GM10266 (cell line): ENCODE data around the gene CNST.

Experiments used
- DNase-seq: peaks from one replicate; pipeline ENCODE4 v3.0.0; 2012; ENCODE audit errors: extremely low spot score
- TF ChIP-seq, protein P1 (sequence below): IDR thresholded peaks from 2 replicates; pipeline ENCODE4 v1.5.1; 2012; ENCODE audit warnings: mild to moderate bottlenecking, low read depth; ENCODE audit not compliant: control insufficient read depth, insufficient read depth; ENCODE audit errors: missing control alignments

The CNST gene, protein sequence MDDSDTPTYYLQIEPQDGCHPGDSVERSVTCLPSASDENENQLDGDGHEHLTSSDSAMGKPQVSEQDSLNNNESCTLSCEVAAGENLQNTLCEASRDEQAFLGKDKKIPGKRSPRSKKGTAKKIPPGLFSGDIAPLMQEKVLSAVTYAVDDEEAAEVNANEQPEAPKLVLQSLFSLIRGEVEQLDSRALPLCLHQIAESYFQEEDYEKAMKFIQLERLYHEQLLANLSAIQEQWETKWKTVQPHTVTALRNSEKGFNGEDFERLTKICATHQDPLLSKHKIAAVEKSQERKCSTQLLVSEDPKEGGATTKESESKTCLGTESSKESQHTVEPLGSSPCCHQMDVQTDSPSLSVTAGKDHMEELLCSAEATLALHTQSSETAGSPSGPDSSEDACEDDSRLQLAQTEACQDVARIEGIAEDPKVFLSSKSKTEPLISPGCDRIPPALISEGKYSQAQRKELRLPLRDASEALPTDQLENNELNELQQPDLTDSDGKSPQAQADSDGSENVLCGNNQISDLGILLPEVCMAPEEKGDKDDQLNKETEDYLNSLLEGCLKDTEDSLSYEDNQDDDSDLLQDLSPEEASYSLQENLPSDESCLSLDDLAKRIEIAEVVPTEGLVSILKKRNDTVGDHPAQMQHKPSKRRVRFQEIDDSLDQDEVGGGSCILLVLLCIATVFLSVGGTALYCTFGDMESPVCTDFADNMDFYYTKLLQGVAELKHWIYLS

GRCh38 chr1:246566128-246566812 lies at the start of gene CNST, which contains the start of gene TFB2M:
TSS of gene CNST (plus strand) at chr1:246566456. CDS start at chr1:246591563, 25,107 bp downstream.
TSS of gene TFB2M (minus strand) at chr1:246566261. CDS start at chr1:246566138, 123 bp downstream.
- DNase-seq = peak; percentile 89
- TF ChIP-seq, protein P1, sequence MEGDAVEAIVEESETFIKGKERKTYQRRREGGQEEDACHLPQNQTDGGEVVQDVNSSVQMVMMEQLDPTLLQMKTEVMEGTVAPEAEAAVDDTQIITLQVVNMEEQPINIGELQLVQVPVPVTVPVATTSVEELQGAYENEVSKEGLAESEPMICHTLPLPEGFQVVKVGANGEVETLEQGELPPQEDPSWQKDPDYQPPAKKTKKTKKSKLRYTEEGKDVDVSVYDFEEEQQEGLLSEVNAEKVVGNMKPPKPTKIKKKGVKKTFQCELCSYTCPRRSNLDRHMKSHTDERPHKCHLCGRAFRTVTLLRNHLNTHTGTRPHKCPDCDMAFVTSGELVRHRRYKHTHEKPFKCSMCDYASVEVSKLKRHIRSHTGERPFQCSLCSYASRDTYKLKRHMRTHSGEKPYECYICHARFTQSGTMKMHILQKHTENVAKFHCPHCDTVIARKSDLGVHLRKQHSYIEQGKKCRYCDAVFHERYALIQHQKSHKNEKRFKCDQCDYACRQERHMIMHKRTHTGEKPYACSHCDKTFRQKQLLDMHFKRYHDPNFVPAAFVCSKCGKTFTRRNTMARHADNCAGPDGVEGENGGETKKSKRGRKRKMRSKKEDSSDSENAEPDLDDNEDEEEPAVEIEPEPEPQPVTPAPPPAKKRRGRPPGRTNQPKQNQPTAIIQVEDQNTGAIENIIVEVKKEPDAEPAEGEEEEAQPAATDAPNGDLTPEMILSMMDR = no peak

DNA sequence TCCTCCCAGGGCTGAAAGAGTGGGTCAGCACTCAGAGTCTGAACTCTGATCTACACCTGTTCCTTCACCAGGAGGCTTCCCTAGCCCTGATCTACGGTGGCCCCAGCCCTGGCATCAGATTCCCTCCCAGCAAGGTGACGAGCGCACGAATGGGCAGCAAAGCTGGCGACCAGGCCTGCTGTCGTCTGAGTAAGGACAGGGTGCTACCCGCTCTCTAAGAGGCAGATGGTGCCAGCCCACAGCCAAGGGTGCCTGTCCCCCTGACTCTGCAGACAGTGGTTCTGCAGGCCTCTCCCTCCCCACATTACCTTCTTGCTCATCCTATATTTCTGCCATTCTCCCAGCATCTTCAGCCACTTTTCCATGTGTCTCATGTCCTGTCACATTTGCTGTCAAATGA lies 48.9 kb upstream of the CNST start:
- DNase-seq = no peak
- TF ChIP-seq, protein P1 = no peak

DNA sequence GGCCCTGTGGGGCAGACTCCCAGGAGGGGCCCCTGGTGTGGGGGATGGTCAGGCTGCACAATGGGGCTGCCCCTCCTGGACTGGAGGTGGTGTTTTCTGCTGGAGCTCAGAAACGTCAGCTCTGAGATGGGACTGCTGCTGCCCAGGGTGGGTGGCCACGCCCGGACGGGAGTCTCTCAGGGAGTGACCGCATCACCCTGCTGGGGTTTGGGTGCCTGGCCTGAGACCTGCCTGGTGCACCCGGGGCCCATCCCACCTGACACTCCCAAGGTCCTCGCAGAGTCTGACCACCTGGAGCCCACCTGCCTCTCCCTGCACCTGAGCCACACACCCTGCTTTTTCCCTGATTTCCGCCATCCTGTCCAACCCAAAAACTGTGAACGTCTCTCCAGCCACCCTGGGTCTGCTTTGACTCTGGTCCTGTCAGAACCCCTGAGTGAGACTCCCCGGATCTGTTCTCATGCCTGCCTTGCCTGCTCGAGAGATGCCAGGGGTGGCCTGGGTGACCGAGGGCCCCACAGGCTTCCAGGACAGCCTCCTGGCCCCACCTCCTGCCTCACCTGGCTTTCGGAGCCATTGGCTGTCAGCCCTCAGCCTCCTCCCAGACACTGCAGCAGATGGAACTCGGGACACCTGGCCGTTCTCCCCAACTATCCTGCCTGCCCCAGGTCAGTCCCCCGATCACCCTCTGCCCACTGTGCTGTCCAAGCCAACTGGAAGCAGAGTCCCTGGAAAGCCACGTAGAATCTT lies 47.6 kb upstream of the CNST start:
- DNase-seq = no peak
- TF ChIP-seq, protein P1 = no peak

DNA sequence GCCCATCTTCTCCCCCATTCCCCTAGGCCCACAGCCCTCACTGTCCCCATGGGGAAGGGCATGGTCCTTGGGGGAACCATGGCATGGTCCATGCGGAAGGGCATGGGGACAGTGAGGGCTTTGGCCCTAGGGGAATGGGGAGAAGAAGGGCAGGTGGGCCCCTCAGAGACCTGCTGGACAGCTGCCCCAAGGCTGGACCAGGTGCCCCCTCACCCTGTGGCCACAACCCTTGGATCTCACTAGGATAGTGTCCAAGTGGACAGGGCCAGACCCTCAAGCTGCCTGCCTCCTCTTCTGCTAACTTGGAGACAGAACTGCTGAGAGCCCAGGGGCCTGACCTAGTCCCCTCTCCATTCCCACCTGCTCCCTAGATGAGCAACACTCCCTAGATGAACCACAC lies 46.7 kb upstream of the CNST start:
- TF ChIP-seq, protein P1 = no peak
- no peak for DNase-seq

GRCh38 chr1:246526380-246526779 lies 39.9 kb upstream of the CNST start:
- no peak for DNase-seq
- TF ChIP-seq, protein P1 = no peak

DNA sequence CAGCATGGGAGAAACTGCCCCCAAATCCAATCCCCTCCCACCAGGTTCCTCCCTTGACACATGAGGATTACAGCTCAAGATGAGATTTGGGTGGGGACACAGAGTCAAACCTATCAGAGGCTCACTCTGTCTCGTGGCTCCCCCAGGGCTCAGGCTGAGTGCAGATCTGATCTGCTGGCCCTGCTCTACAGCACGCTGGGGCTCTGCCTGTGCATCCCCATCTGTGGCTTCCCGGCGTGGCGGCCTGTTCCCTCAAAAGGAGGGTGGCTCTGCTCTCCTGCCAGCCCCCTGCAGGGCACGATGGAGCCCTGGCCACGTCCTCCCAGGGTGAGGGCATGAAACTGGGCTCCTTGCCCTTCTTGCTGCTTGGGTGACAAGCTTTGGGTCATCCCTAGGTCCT lies 39.3 kb upstream of the CNST start:
- no peak for DNase-seq
- TF ChIP-seq, protein P1 = no peak
